ENCODE data around the gene USPL1.

USPL1 gene

DNA sequence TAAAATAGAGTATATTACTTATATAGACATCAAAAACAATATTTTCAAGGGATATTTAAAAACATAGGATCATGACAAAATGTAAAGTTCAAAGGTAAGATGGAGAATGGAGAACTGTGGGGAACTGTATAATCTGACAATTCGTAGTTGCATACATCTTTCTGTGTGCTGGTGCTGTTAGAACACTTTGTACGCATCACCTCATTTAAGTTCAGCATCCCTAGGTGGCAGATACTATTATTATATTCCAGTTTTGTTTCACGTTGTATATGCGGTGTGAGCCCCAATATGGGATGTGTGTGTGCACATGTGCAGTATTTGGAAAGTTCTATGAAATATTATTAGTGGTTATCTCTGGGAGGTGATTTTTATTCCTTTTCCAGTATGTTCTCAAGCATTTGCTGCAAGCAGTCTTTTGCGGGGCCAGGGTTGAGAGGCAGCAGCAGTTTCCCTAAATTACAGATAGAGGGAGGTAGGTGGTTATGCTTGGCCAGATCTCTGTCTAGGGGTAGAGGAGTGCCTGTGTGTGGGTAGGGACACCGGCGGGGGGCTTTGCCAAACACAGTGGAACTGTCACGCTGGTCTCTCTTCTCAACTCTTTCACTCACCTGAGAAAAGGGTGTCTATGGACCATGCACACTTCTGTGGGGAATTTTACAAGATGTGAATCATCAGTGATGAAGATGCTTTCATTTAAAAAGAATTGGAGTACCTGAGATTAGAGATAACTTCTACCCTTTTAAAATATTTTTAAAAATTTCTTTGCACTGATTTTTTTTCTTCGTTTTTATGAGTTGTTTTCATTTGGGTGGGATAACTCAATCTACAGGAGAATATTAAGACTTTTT lies 62.0 kb downstream of the USPL1 start:
- POLR2A ChIA-PET = no interaction called here
- H3K4me3 ChIP-seq (ENCODE audit: low read depth, low read length) = no peak overlapping the region
- CTCF ChIA-PET = interaction anchor here (0.8 to 2.5 kb wide), 8 partner anchors 8 to 126 kb away, joined by 3 to 9 read pairs (median 5); no protein-coding TSS in a partner anchor
- no peak for DNase-seq (ENCODE audit: low read depth, low spot score)
- TF ChIP-seq CTCF (IDR thresholded peaks at IDR 0.05; ENCODE audit: insufficient read depth, low read length, missing control alignments) = peak; percentile 65

DNA sequence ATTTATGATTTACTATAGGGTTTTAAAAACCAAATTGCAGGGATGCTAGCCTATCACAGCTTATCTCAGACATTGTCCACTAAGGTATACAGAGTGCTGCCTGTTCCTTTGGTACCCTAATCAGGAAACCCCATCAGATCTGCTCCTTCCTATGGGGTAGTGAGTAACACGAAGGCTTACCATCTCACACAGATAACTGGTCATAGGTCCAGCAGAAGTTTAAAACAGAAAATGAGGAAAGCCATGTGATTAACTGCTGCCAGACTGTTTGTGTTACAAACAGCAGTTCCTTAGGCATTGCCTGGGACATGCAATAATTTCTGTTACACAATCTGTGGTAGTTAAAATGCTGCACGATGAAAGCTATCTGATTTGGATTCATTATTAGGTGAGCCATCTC lies 64.1 kb downstream of the USPL1 start:
- ChIA-PET CTCF (interaction anchor here (0.7 to 2.5 kb wide), 10 partner anchors 11 to 198 kb away, joined by 3 to 15 read pairs (median 5); no protein-coding TSS in a partner anchor), POLR2A (no interaction called here)
- no peak overlapping the region for H3K4me3 ChIP-seq (ENCODE audit: low read depth, low read length)
- TF ChIP-seq CTCF (IDR thresholded peaks at IDR 0.05; ENCODE audit: insufficient read depth, low read length, missing control alignments) = no peak
- peak; percentile 34 for DNase-seq (ENCODE audit: low read depth, low spot score)

- no peak overlapping the region for H3K4me3 ChIP-seq (ENCODE audit: low read depth, low read length)
- POLR2A ChIA-PET = no interaction called here
- DNase-seq (ENCODE audit: low read depth, low spot score) = no peak
- CTCF ChIA-PET = interaction anchor here (1.3 kb wide), 1 partner anchor 10 kb away, joined by 3 read pairs; no protein-coding TSS in a partner anchor
- TF ChIP-seq CTCF (IDR thresholded peaks at IDR 0.05; ENCODE audit: insufficient read depth, low read length, missing control alignments) = no peak
Observed at GRCh38 chr13:30685320-30685859, 67.7 kb downstream of the USPL1 start.

DNA sequence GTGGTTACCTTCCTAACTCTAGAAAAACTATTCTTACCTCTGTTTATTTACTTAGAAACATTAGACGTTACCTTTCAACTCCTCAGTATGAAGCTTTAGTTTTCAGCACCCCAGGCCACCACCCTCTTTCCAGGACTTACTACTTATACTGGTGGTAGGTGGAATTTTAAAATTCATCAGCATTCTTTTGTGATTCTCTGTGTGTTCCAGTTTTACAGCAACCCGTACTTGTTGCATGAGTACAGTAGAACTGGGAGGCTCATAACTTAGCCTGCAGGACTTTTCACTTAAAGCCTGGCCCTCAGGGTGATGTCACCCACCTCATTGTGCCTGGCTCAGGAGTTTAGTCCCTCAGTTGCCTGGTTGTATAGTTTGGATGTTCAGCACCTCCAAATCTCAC lies 68.3 kb downstream of the USPL1 start:
- ChIA-PET CTCF (interaction anchor here (0.7 to 1.3 kb wide), 2 partner anchors 10 to 118 kb away, joined by 3 read pairs; no protein-coding TSS in a partner anchor), POLR2A (no interaction called here)
- H3K4me3 ChIP-seq (ENCODE audit: low read depth, low read length) = no peak overlapping the region
- TF ChIP-seq CTCF (IDR thresholded peaks at IDR 0.05; ENCODE audit: insufficient read depth, low read length, missing control alignments) = no peak
- DNase-seq (ENCODE audit: low read depth, low spot score) = no peak

- H3K4me3 ChIP-seq (ENCODE audit: low read depth, low read length) = no peak overlapping the region
- DNase-seq (ENCODE audit: low read depth, low spot score) = no peak
- CTCF ChIA-PET = interaction anchor here (0.7 to 1.2 kb wide), 2 partner anchors 9 to 12 kb away, joined by 3 to 6 read pairs; no protein-coding TSS in a partner anchor
- TF ChIP-seq CTCF (IDR thresholded peaks at IDR 0.05; ENCODE audit: insufficient read depth, low read length, missing control alignments) = no peak
- POLR2A ChIA-PET = no interaction called here
Observed at GRCh38 chr13:30687601-30688000, 69.9 kb downstream of the USPL1 start.

DNA sequence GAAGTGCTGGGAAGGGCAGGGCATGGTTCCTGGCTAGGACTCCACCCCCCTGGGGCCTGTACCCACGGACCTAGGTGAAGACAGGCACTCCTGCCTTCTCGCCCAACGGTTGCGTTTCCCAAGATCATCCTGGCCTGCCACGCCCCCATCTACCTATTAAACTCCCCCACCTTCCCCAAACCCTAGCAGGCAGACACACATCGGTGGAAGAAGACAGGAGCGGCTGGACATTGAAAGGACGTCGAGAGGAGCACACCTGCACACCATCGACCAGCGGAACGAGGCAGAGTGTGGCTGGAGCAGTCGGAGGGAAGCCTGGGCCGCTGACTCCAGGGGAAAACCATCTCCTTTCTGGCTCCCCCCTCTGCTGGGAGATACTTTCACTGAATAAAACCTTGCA lies 72.0 kb downstream of the USPL1 start:
- no peak for TF ChIP-seq CTCF (IDR thresholded peaks at IDR 0.05; ENCODE audit: insufficient read depth, low read length, missing control alignments)
- no peak for DNase-seq (ENCODE audit: low read depth, low spot score)
- POLR2A ChIA-PET = interaction anchor here (1.4 to 1.8 kb wide), 4 partner anchors 29 to 181 kb away, joined by 4 to 9 read pairs (median 6); no protein-coding TSS in a partner anchor
- peak overlapping the region; percentile 62 for H3K4me3 ChIP-seq (ENCODE audit: low read depth, low read length)
- CTCF ChIA-PET = interaction anchor here (1.2 to 3.1 kb wide), 3 partner anchors 103 to 355 kb away, joined by 5 to 11 read pairs (median 9); no protein-coding TSS in a partner anchor

All from AG04449 (cell line).